Cortex of kidney (tissue), 1 donor: ENCODE data around the gene CDH4.
"Not testable (repeated sequence)": the region's sequence is repeated elsewhere in the genome, so short reads cannot be mapped to it uniquely, and the experiment has no call there.

Experiments used
- DNase-seq: peaks from one replicate; lab custom pipeline; 2025; lab: John Stamatoyannopoulos, UW

CDH4 gene

GRCh38 chr20:61964675-61965605 lies 712.9 kb downstream of the CDH4 start:
- DNase-seq = no peak

- DNase-seq = no peak
Measured at GRCh38 chr20:61965606-61966491, 713.8 kb downstream of the CDH4 start.

- DNase-seq = no peak
Measured at GRCh38 chr20:61966492-61967244, 714.6 kb downstream of the CDH4 start.

- DNase-seq = no peak
Measured at GRCh38 chr20:61967300-61967699, 715.2 kb downstream of the CDH4 start.

GRCh38 chr20:61968036-61968810 lies 716.2 kb downstream of the CDH4 start:
- no peak for DNase-seq

- DNase-seq = no peak
Measured at GRCh38 chr20:61968932-61969331, 716.9 kb downstream of the CDH4 start.

- DNase-seq = no peak
Measured at GRCh38 chr20:61969806-61970205, 717.7 kb downstream of the CDH4 start.

GRCh38 chr20:61970357-61970756 lies 718.3 kb downstream of the CDH4 start:
- no peak for DNase-seq

GRCh38 chr20:61971595-61971994 lies 719.5 kb downstream of the CDH4 start:
- DNase-seq = not testable (repeated sequence)

GRCh38 chr20:61972636-61973508 lies 720.8 kb downstream of the CDH4 start:
- DNase-seq = no peak

- no peak for DNase-seq
Measured at GRCh38 chr20:61973515-61974356, 721.7 kb downstream of the CDH4 start.

GRCh38 chr20:61974357-61974665 lies 722.2 kb downstream of the CDH4 start:
- no peak for DNase-seq

GRCh38 chr20:61975407-61976129 lies 723.5 kb downstream of the CDH4 start:
- no peak for DNase-seq

- DNase-seq = no peak
Measured at GRCh38 chr20:61976263-61976643, 724.2 kb downstream of the CDH4 start.

- no peak for DNase-seq
Measured at GRCh38 chr20:61976644-61977418, 724.8 kb downstream of the CDH4 start.

GRCh38 chr20:61977419-61977786 lies 725.3 kb downstream of the CDH4 start:
- DNase-seq = no peak

GRCh38 chr20:61978491-61978890 lies 726.4 kb downstream of the CDH4 start:
- no peak for DNase-seq

- no peak for DNase-seq
Measured at GRCh38 chr20:61979090-61979489, 727.0 kb downstream of the CDH4 start.
